HL-60/S4 (cell line): ENCODE results near the gene DTNA.
"Not testable (repeated sequence)": the region's sequence is repeated elsewhere in the genome, so short reads cannot be mapped to it uniquely, and the experiment has no call there.

ENCODE experiments used
- in situ Hi-C: fragments of 300-500 bp; cut with MboI; formaldehyde crosslinking; loops from 2 replicates; pipeline ENCODE4 v1.14.3; 2022; ENCODE audit warnings: low sequenced_read_pairs

Gene DTNA

GRCh38 chr18:34723143-34723542, 13.0 kb downstream of the DTNA start:
- in situ Hi-C loops, result no loop called here

- in situ Hi-C loops, result not testable (repeated sequence)
Observed at GRCh38 chr18:34725737-34726136, 15.6 kb downstream of the DTNA start.

DNA sequence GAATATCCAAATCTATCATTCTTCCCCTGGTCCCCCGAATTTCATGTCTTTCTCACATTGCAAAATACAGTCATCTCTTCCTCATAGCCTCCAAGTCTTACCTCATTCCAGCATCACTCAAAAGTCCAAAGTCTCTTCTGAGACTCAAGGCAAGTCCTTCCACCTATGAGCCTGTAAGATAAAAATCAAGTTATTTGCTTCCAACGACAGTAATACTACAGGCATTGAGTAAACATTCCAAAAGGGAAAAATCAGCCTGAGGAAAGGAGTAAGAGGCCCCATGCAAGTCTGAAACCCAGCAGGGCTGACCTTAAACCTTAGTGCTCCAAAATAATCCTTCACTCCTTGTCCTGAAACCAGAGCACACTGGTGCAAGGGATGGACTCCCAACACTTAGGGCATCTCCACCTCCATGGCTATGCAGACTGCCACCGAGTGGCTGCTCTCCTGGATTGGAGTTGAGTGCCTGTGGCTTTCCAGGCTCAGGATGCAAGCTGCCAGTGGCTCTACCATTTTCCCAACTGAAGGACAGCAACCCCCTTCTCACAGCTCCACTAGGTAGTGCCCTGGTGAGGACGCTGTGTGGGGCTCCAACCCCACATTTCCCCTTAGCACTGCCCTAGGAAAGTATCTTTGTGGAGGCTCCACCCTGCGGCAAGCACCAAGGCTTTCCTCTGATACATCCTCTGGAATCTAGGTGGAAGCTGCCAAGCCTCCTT, 16.3 kb downstream of the DTNA start:
- in situ Hi-C loops, result no loop called here

- in situ Hi-C loops, result no loop called here
Observed at GRCh38 chr18:34729264-34729663, 19.2 kb downstream of the DTNA start.

GRCh38 chr18:34729740-34730355, 19.8 kb downstream of the DTNA start:
- in situ Hi-C loops, result no loop called here

GRCh38 chr18:34730774-34731173, 20.7 kb downstream of the DTNA start:
- in situ Hi-C loops, result no loop called here

- in situ Hi-C loops, result no loop called here
Observed at GRCh38 chr18:34734056-34734455, 24.0 kb downstream of the DTNA start.

- in situ Hi-C loops, result not testable (repeated sequence)
Observed at GRCh38 chr18:34734526-34734925, 24.4 kb downstream of the DTNA start.

- in situ Hi-C loops, result no loop called here
Observed at GRCh38 chr18:34738175-34738894, 28.2 kb downstream of the DTNA start.

- in situ Hi-C loops, result no loop called here
Observed at GRCh38 chr18:34740101-34740500, 30.0 kb downstream of the DTNA start.

DNA sequence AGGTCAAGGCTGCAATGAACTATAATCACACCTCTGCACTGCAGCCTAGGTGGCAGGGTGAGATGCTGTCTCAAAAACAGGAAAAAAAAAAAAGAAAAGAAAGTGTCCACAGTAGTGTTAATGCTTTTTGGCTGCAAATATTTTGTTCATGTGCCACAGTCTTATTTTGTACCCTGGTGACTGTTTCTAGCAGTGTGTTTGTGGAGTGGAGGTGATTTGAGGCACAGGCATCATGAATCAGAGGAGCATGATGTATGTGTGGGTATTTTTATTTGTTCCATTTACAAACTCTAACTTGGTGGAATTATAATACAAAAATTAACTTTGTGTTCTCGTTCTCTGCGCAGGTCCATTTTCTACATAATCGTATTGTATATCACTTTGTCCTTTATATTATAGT, 30.6 kb downstream of the DTNA start:
- in situ Hi-C loops, result no loop called here

- in situ Hi-C loops, result no loop called here
Observed at GRCh38 chr18:34741401-34741800, 31.3 kb downstream of the DTNA start.

DNA sequence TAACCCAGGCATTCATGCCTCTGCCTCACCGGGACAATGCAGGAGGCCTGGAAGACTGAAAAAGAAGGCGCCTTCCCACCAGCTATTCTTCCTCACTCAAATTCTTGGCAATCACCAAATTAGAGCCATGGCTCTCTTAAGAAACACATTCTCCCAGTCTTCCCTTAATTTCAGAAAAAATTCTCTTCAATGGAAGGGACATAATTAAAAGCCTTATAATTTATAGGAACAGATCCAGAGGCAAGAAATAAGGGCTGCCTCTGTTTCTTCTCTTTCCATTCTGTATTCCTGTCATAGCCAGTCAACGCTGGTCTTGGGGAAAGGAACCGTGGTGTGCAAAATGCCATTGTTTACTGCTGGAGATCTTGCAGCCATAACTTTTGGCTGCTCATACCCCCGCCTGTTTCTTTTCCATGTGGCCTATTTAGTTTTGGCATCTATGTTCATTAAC, 32.8 kb downstream of the DTNA start:
- in situ Hi-C loops, result no loop called here

DNA sequence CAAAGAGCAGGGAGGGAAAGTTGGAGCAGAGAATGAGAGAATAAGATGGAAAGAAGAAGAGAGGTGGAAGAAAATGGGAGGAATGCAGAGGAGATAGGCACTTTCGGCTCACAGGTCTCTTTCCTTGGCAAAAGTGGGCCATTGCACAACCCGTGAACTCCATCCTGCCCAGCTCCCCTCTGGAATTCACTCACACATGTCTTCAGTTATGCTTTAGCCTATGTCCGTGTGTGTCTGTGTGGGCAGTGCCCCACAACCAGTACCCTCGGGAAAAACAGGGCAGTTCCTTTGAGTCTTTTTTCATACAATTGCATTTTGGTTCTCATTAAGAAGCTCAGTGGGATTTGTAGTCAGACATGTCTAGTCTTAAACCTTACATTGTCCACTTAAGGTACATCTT, 34.5 kb downstream of the DTNA start:
- in situ Hi-C loops, result no loop called here

- in situ Hi-C loops, result no loop called here
Observed at GRCh38 chr18:34746614-34747013, 36.5 kb downstream of the DTNA start.

DNA sequence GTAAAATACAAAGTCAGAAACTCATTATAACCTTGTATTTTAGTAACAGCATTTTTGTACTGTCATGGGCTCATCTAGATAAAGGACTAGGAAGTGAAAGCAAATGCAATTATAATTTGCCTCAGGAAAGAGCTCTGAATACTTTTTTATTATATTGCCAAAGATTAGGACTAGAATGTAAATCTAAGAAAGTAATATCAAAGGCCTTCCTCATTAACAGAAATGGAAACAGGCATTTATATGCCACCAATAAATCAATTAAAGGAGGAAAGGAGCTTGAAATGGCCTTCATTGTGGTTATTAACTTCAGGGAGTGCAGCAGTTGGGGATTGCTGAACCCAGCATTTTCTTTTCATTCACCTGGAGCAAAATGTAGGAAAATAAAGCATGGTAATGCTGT, 39.6 kb downstream of the DTNA start:
- in situ Hi-C loops, result no loop called here

- in situ Hi-C loops, result no loop called here
Observed at GRCh38 chr18:34752056-34752455, 42.0 kb downstream of the DTNA start.

GRCh38 chr18:34754300-34754699, 44.2 kb downstream of the DTNA start:
- in situ Hi-C loops, result no loop called here

DNA sequence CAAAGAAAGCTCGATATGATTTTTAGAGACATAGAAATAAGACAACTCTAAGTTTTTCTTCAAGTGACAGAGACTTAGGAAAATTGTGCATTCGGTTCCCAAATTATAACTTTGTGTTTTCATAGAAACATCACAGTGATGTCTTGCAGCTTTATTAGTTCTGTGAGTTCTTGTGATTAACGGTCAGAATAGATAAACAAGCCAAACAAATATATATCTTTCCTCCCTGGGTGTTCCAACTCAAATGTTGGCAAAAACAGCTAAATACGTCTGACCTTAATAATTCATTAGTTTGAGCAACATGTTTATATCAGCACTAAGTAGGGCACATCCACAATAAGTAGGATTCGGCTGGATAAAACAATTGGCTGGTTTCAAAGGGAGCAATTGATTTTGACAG, 47.6 kb downstream of the DTNA start:
- in situ Hi-C loops, result no loop called here

GRCh38 chr18:34758378-34758948, 48.4 kb downstream of the DTNA start:
- in situ Hi-C loops, result no loop called here

GRCh38 chr18:34760444-34760843, 50.3 kb downstream of the DTNA start:
- in situ Hi-C loops, result no loop called here

DNA sequence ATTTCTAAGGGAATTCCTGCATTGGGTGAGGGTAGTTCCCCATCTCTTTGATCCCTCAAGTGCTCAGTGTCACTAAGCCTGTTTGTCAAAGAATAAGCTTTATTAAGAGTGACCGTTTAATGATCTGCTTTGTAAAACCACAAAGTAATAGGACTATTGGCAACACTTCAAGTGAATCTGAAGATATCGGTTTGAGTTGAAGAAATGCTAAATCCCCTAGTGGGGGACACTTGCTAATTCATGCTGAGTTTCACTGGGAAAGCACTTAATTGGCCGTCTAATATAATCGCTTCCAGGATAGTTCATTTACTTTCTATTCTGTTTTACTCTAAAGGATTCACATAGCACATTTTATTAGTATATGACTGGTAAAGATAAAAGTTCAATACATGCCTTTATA, 54.4 kb downstream of the DTNA start:
- in situ Hi-C loops, result no loop called here
